ENCODE data around the gene PRCC. TPM values are rescaled to one million over a fixed set of nuclear protein-coding genes. Genes with fewer than 3 reads are reported as not detected.

PRCC gene
- total and polyA plus RNA-seq, 12 donors: 32.1 to 56.9 (median 44.2) TPM

GRCh38 chr1:156805766-156806511 is 38.6 kb downstream of the PRCC start:
- ATAC-seq: peak in 7 of 8 donors; percentile 23 to 66 (median 42)

GRCh38 chr1:156806512-156807440 is 39.4 kb downstream of the PRCC start:
- WGBS, 2 donors: 76 to 79% methylated on average over 7 of the region's 7 CpGs
- DNase-seq (no peak), ATAC-seq (peak in 2 of 8 donors; percentile 2 to 7)
- intact Hi-C loops (cut with DNase I): loop anchor here in 1 of 10 donors (5.0 kb wide), 1 partner anchor 51 kb away; the partner anchor contains the start of gene INSRR
- no peak for TF ChIP-seq CTCF (IDR thresholded peaks at IDR 0.05)
- Histone ChIP-seq H3K27me3 (no peaks in the 10 kb centered on the region), H3K9me3 (no peaks in the 10 kb centered on the region), H3K4me3 (no peak overlapping the region), H3K27ac (peak overlapping the region in 8 of 10 donors; percentile 10 to 61 (median 56)), H3K36me3 (peaks cover 0 to 3% (median 0%) of the 10 kb centered on the region in 9 donors), H3K4me1 (peaks cover 0 to 50% (median 31%) of the 10 kb centered on the region in 9 donors)

More at GRCh38 chr1:156805766-156806511, 38.6 kb downstream of the PRCC start:
- H3K27ac ChIP-seq: peak overlapping the region in 8 of 10 donors; percentile 10 to 61 (median 56)
- 80 to 83% methylated on average over 3 of the region's 3 CpGs for WGBS, 2 donors
- H3K9me3 ChIP-seq: no peaks in the 10 kb centered on the region
- TF ChIP-seq CTCF (IDR thresholded peaks at IDR 0.05): no peak
- H3K36me3 ChIP-seq: peaks cover 0 to 12% (median 2%) of the 10 kb centered on the region in 9 donors
- peak in 1 of 2 donors; percentile 64 for DNase-seq
- no peak overlapping the region for H3K4me3 ChIP-seq
- H3K4me1 ChIP-seq: peaks cover 0 to 58% (median 39%) of the 10 kb centered on the region in 9 donors
- intact Hi-C loops (cut with DNase I): loop anchor here in 1 of 10 donors (5.0 kb wide), 1 partner anchor 51 kb away; the partner anchor contains the start of gene INSRR
- no peaks in the 10 kb centered on the region for H3K27me3 ChIP-seq

GRCh38 chr1:156807627-156808026 is 40.3 kb downstream of the PRCC start:
- TF ChIP-seq CTCF (IDR thresholded peaks at IDR 0.05): no peak
- Histone ChIP-seq H3K9me3 (no peaks in the 10 kb centered on the region), H3K27me3 (peaks cover 0 to 8% (median 0%) of the 10 kb centered on the region in 7 donors), H3K4me3 (no peak overlapping the region), H3K36me3 (peaks cover 0 to 5% (median 0%) of the 10 kb centered on the region in 9 donors), H3K27ac (no peak overlapping the region), H3K4me1 (peaks cover 0 to 48% (median 28%) of the 10 kb centered on the region in 9 donors)
- WGBS, 2 donors: 92 to 100% methylated on average over 2 of the region's 2 CpGs
- ATAC-seq (no peak), DNase-seq (no peak)
- intact Hi-C loops (cut with DNase I): loop anchor here in 1 of 10 donors (5.0 kb wide), 1 partner anchor 50 kb away; the partner anchor contains the start of gene INSRR

Measured in heart right ventricle (tissue), 16 donors.